Measurements from ENCODE around the gene DRGX. TPM values are rescaled to one million over a fixed set of nuclear protein-coding genes. Genes with fewer than 3 reads are reported as not detected.

The DRGX gene
- total RNA-seq, 1 donor from 2014 or later, result 0.19 TPM

DNA sequence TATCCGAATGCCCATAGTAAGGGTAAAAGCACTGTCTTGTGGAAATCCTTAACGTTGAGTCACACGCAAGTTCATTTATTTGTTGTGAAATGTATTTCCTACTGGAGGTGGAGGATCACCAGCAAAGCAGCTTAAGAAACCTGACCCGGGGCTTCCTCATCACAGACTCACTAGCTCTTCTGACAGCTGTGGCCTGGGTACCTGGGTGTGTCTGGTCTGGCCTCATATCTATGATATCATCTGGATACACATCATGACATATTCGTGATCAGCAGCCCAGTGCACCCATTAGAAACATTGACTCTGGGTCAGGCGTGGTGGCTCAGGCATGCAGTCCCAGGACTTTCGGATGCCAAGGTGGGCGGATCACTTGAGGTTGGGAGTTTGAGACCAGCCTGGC, 8.8 kb downstream of the DRGX start:
- no peak for DNase-seq (ENCODE audit: low read depth, low spot score)
- Mint-ChIP-seq H3K27me3 (ENCODE audit: low read depth) (peaks cover 48% of the 10 kb centered on the region), H3K27ac (ENCODE audit: unreplicated experiment) (no peak overlapping the region), H3K4me1 (no peaks in the 10 kb centered on the region), H3K9me3 (no peaks in the 10 kb centered on the region), H3K36me3 (ENCODE audit: low read depth) (no peaks in the 10 kb centered on the region), H3K4me3 (no peak overlapping the region)
- TF ChIP-seq, protein P1, sequence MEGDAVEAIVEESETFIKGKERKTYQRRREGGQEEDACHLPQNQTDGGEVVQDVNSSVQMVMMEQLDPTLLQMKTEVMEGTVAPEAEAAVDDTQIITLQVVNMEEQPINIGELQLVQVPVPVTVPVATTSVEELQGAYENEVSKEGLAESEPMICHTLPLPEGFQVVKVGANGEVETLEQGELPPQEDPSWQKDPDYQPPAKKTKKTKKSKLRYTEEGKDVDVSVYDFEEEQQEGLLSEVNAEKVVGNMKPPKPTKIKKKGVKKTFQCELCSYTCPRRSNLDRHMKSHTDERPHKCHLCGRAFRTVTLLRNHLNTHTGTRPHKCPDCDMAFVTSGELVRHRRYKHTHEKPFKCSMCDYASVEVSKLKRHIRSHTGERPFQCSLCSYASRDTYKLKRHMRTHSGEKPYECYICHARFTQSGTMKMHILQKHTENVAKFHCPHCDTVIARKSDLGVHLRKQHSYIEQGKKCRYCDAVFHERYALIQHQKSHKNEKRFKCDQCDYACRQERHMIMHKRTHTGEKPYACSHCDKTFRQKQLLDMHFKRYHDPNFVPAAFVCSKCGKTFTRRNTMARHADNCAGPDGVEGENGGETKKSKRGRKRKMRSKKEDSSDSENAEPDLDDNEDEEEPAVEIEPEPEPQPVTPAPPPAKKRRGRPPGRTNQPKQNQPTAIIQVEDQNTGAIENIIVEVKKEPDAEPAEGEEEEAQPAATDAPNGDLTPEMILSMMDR (conservative IDR thresholded peaks at IDR 0.05), result no peak

DNA sequence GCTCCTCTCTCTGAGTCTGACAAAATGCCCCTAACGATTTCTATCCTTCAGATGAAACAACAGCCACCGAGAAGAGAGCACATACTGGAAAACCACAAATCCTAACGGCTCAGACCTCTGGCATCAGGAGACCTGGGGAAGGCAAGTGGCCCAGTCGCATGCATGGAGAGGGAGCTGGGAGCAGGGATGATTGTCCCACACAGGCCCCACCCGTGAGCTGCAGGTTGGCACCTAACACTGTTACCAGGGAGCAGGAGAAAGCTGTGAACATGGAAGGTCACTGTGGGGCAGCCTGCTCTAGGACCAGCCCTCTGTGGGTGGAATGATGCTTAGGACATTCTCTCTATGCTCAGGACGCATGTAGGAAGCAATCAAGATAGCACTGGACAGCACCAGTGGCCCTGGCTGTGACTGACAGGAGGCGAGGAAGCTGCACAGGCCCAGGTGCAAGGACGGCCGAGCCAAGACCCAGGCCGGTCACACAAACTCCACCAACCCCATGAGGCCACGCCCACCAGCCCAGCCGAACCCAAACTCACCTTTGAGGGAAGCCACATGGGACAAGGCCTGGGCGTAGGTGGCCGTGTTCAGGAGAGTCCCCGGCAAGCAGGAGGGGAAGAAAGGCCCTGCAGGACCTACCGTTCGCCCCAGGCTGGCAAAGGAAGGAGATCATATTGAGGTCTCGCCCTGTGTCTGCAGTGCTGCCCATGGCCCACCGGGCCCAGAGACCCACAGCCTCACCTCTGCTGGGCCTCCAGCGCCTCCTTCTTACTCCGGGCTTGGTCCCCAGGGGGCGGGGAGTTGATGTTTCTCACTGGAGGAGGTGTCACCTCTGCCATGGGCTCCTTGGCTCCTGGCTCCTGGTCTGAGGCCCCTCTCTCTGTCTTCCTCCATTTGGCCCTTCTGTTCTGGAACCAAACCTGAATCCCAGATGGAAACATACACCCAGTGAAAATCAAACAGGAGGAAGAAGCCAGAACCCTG, 9.7 kb downstream of the DRGX start:
- H3K4me3 Mint-ChIP-seq, result no peak overlapping the region
- no peak overlapping the region for H3K27ac Mint-ChIP-seq (ENCODE audit: unreplicated experiment)
- H3K4me1 Mint-ChIP-seq, result no peaks in the 10 kb centered on the region
- no peak for DNase-seq (ENCODE audit: low read depth, low spot score)
- H3K9me3 Mint-ChIP-seq, result no peaks in the 10 kb centered on the region
- no peaks in the 10 kb centered on the region for H3K36me3 Mint-ChIP-seq (ENCODE audit: low read depth)
- TF ChIP-seq, protein P1 (conservative IDR thresholded peaks at IDR 0.05), result no peak
- H3K27me3 Mint-ChIP-seq (ENCODE audit: low read depth), result peaks cover 41% of the 10 kb centered on the region

DNA sequence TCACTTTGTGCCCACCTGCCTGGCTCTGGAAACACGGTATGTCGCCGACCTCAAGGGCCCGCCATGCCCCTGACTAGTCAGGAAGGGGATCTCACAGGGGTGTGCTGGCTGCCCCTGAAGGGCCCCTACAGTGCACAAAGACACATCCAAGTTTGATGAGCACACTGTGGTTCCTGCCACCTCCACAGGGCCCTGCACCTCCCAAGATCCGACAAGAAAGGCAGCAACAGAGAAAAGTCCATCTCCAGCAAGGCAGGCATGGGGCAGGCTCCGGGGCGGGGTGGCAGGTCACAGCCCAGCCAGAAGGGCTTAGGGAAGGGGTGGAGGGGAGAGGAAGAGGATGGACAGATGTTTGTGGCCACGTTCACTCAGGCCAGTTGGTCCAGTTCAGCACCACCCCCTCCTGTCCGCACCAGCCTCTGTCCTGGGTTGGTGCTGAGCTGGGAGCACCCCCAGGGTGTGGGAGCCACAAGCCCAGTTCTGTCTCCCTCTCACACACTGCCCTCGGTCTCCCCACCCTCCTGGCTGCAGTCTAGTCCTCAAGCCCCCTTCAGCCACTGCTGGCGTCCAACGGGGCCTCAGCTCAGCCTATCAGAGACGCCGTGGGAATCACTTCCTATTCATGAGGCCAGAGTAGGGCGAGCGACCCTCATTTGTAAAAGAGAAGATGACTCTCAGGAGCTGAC, 11.5 kb downstream of the DRGX start:
- no peaks in the 10 kb centered on the region for H3K36me3 Mint-ChIP-seq (ENCODE audit: low read depth)
- no peak for DNase-seq (ENCODE audit: low read depth, low spot score)
- no peaks in the 10 kb centered on the region for H3K9me3 Mint-ChIP-seq
- H3K4me3 Mint-ChIP-seq, result no peak overlapping the region
- TF ChIP-seq, protein P1 (conservative IDR thresholded peaks at IDR 0.05), result no peak
- H3K4me1 Mint-ChIP-seq, result no peaks in the 10 kb centered on the region
- peaks cover 30% of the 10 kb centered on the region for H3K27me3 Mint-ChIP-seq (ENCODE audit: low read depth)
- no peak overlapping the region for H3K27ac Mint-ChIP-seq (ENCODE audit: unreplicated experiment)

DNA sequence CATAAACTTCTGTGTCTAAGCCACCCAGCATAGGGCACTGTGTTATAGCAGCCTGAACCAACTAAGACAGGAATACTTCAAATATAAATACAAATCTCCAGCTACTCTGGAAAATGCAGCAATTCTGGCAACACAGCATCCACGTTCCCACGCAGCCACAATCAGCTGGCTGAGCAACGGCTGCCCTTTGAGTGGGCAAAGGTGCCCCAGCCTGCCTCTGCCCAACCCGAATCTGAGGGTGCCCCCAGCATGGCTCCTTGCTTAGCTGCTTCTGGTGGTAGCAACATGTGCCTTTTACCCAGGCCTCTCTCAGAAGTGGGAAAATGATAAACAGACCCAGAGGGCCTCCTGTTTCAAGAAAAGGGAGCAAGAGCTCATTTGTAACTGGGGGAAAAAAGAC, 12.0 kb downstream of the DRGX start:
- no peaks in the 10 kb centered on the region for H3K4me1 Mint-ChIP-seq
- no peak overlapping the region for H3K27ac Mint-ChIP-seq (ENCODE audit: unreplicated experiment)
- H3K9me3 Mint-ChIP-seq, result no peaks in the 10 kb centered on the region
- peaks cover 24% of the 10 kb centered on the region for H3K27me3 Mint-ChIP-seq (ENCODE audit: low read depth)
- H3K36me3 Mint-ChIP-seq (ENCODE audit: low read depth), result no peaks in the 10 kb centered on the region
- DNase-seq (ENCODE audit: low read depth, low spot score), result no peak
- no peak overlapping the region for H3K4me3 Mint-ChIP-seq
- TF ChIP-seq, protein P1 (conservative IDR thresholded peaks at IDR 0.05), result no peak

DNA sequence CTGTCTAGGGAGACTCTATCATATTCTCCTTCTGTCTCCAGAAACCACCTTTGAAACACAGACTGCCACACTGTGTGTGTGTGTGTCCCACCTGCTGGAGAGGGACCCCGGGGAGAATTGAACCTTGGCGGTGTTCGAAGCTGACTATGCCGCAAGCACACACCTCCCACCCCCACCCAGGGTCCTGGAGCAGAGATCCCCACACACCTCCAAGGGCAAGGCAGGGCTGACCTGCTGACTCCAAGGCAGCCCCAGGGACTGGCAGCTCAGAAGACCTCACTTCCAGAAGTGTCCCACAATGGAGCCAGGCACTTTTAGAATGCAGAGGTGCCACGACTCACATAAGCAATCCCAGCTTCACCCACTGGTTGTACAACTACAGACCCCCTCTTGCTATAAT, 13.1 kb downstream of the DRGX start:
- no peaks in the 10 kb centered on the region for H3K9me3 Mint-ChIP-seq
- H3K36me3 Mint-ChIP-seq (ENCODE audit: low read depth), result no peaks in the 10 kb centered on the region
- H3K4me3 Mint-ChIP-seq, result no peak overlapping the region
- no peaks in the 10 kb centered on the region for H3K4me1 Mint-ChIP-seq
- DNase-seq (ENCODE audit: low read depth, low spot score), result no peak
- no peak overlapping the region for H3K27ac Mint-ChIP-seq (ENCODE audit: unreplicated experiment)
- TF ChIP-seq, protein P1 (conservative IDR thresholded peaks at IDR 0.05), result no peak
- H3K27me3 Mint-ChIP-seq (ENCODE audit: low read depth), result peaks cover 15% of the 10 kb centered on the region

All from neural crest cell (in vitro differentiated cells).